ENCODE results near the gene KAT2A.

The KAT2A gene

DNA sequence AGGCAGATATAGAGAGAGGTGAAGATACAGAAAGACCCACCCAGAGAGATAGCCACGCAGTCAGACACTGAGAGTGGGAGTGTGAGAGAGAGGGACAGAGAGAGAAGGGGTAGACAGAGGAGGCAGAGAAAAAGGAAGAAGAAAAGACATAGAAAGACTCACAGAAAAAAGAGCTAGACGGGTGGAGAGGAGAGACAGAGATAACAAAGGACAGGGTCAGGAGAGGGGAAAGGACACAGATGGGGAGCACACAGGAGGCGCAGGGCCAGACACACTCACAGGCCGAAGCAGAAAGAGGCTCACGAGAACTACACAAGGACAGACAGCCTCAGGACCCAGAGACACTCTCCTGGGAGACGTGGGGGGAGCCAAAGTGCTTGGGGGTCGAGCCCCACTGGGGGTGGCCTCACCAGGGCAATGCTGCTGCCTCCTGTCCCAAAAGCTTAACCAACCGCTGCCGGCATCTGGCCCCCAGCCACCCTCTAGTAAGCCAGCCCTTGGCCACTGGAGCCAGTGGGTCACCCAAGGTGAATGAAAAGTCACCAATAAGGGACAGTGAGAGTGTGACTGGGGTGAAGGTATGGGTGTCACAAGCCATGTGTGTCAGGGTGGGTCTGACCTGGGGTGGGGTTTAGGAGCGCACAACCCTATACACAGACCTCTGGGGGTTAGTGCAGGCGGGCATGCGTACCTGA, 26.6 kb downstream of the KAT2A start:
- no peak for DNase-seq (ENCODE audit: low read depth)

DNA sequence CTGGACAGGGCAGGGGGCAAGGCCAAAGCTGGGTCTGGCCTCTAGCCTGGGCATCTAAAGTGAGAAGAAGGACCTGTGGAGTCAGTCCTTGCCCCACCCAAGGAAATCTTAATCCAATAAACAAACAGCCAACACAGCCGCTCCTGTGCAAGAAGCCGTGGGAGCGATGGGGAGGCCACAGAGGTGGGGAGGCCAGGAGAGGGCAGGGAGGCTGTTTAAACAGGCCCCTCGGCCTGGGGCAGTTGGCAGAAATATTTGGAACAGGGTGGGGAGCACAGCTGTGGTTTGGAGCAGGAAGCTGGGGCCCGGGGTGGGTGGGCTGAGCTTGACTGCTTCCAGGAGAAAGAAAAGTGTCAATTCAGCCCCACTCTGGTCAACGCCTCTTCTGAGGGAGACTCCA, 28.2 kb downstream of the KAT2A start:
- DNase-seq (ENCODE audit: low read depth), result no peak

- no peak for DNase-seq (ENCODE audit: low read depth)
Observed at GRCh38 chr17:42090964-42091790, 30.0 kb downstream of the KAT2A start.

GRCh38 chr17:42088736-42089135, 32.4 kb downstream of the KAT2A start:
- DNase-seq (ENCODE audit: low read depth), result no peak

DNA sequence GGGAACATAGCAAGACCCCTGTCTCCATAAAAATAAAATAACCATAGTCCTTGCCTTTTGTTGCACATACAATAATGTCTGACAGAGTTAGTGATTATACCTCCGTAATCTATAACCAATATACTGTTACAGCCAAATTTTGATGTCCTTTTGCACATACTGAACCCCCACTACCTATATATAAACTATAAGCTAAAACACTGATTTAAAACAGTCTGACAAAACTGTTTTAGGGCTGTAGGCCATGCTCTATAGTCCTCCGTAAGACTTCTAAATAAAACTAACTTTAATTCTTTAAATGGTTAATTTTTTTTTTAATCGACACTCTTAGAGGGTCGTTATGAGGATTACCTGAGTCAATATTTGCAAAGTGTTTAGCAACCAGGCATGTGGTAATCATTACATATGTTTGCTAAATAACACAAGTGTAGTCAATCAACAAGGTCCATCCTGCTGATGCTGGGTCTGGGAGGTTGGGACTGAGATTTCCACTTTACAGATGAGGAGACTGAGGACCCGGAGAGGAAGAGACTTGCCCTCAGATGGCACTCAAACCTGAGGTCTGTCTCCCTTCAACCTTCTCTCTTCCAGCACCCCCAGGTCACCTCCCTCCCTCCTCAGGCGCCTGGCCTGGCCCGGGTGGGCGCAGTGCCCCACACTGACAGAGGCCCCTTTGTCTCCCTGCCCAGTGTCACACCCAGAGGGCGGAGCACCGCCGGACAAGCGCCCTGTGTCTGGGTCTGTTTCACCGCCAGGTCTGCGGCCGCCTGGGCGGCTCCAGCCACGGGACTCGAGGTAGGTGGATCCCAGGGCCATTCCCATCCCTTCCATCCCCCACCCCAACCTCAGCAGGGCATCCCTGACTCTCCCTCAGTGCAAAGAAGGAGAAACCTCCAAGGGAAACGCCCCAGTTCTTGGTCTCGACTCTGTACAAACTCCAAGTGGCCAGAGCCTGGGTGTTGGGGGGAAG, 33.1 kb downstream of the KAT2A start:
- DNase-seq (ENCODE audit: low read depth), result no peak

GRCh38 chr17:42087042-42087701, 34.0 kb downstream of the KAT2A start:
- DNase-seq (ENCODE audit: low read depth), result no peak

DNA sequence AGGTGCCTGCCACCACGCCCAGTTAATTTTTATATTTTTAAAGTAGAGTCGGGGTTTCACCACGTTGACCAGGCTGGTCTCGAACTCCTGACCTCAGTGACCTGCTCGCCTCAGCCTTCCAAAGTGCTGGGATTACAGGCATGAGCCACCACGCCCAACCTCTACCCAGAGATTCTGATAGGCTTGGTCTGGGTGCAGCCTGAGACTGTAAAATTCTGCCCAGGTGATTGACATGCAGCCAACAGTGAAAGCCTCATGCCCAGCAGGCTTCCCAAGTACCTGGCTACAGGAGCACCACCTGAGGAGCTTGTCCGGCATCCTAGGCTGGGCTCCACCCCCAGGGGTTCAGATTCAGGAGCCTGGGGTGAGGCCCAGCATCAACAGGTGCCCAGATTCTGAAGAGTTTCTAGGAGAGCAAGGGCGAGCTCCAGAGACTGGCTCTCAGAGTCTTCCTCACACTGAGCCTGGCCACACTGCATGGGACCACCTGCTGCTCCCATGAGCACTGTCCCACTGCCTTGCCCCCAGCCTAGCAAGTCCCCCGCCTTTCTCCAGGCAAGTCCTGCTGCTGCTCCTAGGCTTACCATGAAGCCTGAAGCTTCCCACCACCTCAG, 39.5 kb downstream of the KAT2A start:
- no peak for DNase-seq (ENCODE audit: low read depth)

GRCh38 chr17:42079541-42079940, 41.6 kb downstream of the KAT2A start:
- no peak for DNase-seq (ENCODE audit: low read depth)

DNA sequence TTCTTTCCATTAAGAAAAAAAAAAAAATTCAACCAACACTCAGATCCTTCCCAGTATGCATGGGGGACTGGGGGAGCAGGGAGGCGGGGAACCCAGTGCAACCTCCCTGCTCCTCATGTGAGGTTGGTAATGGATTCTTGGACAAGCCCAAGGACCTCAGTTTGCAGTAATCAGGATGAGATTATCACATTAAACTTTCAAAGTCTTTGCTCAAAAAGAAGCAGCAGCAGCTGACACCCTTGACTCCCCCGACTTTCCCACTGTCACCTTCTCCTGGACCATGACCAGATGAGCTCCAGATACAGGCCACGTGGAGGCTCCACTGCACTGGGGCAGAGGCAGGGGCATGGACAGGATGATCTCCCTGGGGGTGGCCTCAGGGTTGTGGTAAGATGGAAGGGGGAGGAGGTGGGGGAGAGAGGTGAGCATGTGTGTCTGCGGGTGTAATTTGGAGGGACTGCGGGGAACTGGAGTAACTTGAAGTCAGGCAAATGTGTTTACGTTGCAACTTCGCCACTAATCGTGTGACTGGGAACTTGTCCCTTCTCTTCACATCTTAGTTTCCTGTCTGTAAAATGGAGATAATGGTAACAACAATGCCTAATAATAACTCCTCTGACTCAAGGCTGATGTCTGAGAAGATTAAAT, 42.6 kb downstream of the KAT2A start:
- DNase-seq (ENCODE audit: low read depth), result no peak

- DNase-seq (ENCODE audit: low read depth), result no peak
Observed at GRCh38 chr17:42077755-42078154, 43.4 kb downstream of the KAT2A start.

- DNase-seq (ENCODE audit: low read depth), result no peak
Observed at GRCh38 chr17:42076797-42077559, 44.2 kb downstream of the KAT2A start.

DNA sequence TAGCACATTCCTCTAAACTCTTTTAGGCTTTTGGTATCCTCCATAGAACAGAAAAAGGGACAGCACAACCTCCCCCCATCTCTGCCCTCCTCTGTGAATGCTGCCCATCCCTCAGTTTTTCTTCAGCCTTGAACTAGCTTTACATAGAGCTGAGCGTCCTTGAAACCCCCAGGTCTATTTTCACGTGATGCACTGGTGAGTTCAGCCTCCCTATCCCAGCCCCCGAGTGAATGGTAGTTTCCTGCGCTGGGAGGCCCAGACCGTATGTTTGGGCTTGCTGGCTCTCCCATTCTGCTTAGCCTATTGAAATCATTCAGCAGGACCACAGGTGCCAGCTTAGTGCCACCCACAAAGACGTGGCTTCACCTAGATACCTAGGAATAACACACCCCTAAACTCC, 45.4 kb downstream of the KAT2A start:
- DNase-seq (ENCODE audit: low read depth), result no peak

DNA sequence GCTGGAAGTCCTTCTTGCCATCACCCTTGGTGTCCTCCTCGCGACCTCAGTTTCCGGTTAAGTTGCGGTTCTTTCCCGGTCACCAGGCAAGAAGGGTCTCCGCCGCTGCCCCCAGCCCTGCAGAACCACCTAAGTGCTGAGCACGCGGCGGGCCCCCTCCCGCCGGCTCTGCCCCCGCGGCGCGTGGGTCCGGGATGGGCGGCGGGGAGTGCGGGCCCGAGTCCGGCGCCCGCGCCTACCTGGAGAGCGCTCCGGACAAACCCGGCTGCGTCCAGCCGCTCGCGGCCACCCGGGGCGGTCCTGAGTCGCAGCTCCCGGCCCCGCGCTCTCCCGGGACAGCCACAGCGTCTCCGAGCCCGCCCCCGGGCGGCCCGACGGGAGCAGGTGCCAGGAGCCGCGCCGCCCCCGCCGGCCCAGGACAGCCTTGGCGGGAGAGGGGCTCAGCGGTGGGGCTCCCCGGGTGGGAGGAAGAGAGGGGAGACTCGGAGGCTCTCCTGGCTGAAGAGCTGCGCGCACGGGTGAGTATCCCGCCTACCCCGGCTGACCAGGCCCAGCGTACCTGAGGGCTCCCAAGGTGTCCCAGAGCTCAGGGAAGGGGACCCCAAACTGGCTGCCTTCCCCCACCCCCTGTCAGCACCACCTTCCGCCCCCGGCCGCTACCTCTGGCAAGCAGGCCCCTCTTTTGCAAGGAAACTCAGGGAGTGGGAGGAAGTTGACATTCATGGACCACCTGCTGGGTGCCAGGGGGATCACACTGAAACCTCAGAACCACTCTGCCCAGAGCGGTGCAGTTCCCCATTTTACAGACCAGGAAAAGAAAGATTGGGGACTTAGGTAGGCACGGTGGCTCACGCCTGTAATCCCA, 48.6 kb downstream of the KAT2A start:
- DNase-seq (ENCODE audit: low read depth), result no peak

DNA sequence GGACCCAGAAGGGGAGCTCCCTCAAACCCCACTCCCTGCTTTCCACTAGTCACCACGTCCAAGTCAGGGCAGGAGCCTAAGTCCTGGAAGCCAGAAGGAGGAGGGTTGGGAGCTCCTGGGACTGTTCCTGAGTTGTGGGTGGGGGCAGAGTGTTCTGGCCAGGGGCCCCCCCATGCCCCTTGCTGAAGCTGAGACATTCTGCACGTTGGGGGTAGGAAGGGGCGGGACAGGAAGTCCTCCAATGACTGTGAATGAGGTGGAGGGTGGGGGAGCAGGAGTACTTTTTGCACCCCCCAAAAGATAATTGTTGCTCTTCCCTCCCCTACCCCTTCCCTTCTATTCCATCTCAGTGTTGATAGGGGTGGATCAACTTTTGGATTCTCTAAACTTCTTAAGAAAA, 49.4 kb downstream of the KAT2A start:
- no peak for DNase-seq (ENCODE audit: low read depth)

- no peak for DNase-seq (ENCODE audit: low read depth)
Observed at GRCh38 chr17:42068979-42069378, 52.2 kb downstream of the KAT2A start.

DNA sequence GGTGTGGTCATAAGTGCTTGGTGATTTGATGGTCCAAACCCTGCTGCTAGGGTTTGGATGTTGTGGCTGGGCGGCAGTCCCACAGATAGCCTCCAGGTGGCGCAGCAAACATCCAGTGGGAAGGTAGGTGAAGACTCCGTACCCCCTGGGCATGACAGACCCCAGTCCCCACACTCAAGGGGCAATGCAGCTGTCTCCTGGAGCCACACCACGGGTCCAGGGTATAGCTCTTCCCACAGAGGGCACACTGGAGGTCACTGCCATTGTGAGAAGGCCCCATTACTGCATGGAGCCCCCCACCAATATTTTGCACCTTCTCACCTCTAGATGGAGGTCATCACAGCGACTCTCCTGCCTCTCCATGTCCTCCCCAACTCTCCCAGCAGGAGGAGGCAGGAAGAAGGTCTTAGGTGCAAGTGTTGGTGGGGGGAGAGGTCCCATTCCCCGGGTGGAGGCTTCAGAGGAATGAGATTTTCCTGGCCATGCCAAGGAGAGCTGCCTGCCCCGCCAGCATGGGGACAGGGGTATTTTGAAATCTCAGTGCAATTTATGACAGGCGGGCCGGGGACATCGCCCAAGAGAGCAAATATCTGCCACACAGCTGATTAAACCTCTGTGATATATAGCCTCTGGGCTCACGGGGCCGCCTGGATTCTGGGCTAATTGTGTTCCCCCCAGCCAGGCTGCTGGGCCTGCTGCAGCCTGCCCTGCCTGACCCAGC, 53.6 kb downstream of the KAT2A start:
- peak; percentile 44 for DNase-seq (ENCODE audit: low read depth)

- no peak for DNase-seq (ENCODE audit: low read depth)
Observed at GRCh38 chr17:42065201-42065600, 56.0 kb downstream of the KAT2A start.
